Bone marrow (tissue), 2 donors: ENCODE results near the gene SF3B6.
A peak's percentile ranks its signal among the peaks of the same experiment; 100 is the strongest.
"Not testable (repeated sequence)": the region's sequence is repeated elsewhere in the genome, so short reads cannot be mapped to it uniquely, and the experiment has no call there.

ENCODE experiments used
- DNase-seq, 2 donors: peaks; one replicate each; lab custom pipeline; 2025; lab: John Stamatoyannopoulos, UW

SF3B6 gene

GRCh38 chr2:24075915-24076848, at the start of gene SF3B6:
SF3B6 (minus strand) TSS chr2:24076326; CDS start chr2:24076229, 97 bp downstream.
- DNase-seq, result peak; percentile 93 to 96

- no peak for DNase-seq
Measured at GRCh38 chr2:24123922-24124580, 47.9 kb upstream of the SF3B6 start.

- peak; percentile 46 to 62 for DNase-seq
Measured at GRCh38 chr2:24123195-24123921, 47.2 kb upstream of the SF3B6 start, which contains the start of the genes FAM228B and PFN4. FAM228B (plus strand) TSS chr2:24123469; CDS start chr2:24124362, 893 bp downstream. PFN4 (minus strand) TSS chr2:24123334; CDS start chr2:24122535, 799 bp downstream.

- peak in 1 of 2 donors; percentile 59 for DNase-seq
Measured at GRCh38 chr2:24122366-24123194, 46.5 kb upstream of the SF3B6 start.

GRCh38 chr2:24121469-24121868, 45.3 kb upstream of the SF3B6 start:
- no peak for DNase-seq

GRCh38 chr2:24121066-24121465, 44.9 kb upstream of the SF3B6 start:
- no peak for DNase-seq

- no peak for DNase-seq
Measured at GRCh38 chr2:24117902-24118301, 41.8 kb upstream of the SF3B6 start.

- DNase-seq, result no peak
Measured at GRCh38 chr2:24115057-24115456, 38.9 kb upstream of the SF3B6 start.

- no peak for DNase-seq
Measured at GRCh38 chr2:24111407-24111901, 35.3 kb upstream of the SF3B6 start.

- DNase-seq, result no peak
Measured at GRCh38 chr2:24110660-24111303, 34.7 kb upstream of the SF3B6 start.

- not testable (repeated sequence) for DNase-seq
Measured at GRCh38 chr2:24109431-24109830, 33.3 kb upstream of the SF3B6 start.

- DNase-seq, result no peak
Measured at GRCh38 chr2:24107336-24107735, 31.2 kb upstream of the SF3B6 start.

- DNase-seq, result no peak
Measured at GRCh38 chr2:24106786-24107185, 30.7 kb upstream of the SF3B6 start.

- DNase-seq, result no peak
Measured at GRCh38 chr2:24105816-24106215, 29.7 kb upstream of the SF3B6 start.

- DNase-seq, result no peak
Measured at GRCh38 chr2:24104906-24105305, 28.8 kb upstream of the SF3B6 start.

GRCh38 chr2:24104110-24104650, 28.1 kb upstream of the SF3B6 start:
- DNase-seq, result no peak

GRCh38 chr2:24102677-24103076, 26.6 kb upstream of the SF3B6 start:
- no peak for DNase-seq

GRCh38 chr2:24101992-24102391, 25.9 kb upstream of the SF3B6 start:
- no peak for DNase-seq

GRCh38 chr2:24100732-24101131, 24.6 kb upstream of the SF3B6 start:
- not testable (repeated sequence) for DNase-seq

GRCh38 chr2:24095171-24095677, 19.1 kb upstream of the SF3B6 start:
- not testable (repeated sequence) for DNase-seq
